ENCODE data around the gene HBA1. TPM values are rescaled to one million over a fixed set of nuclear protein-coding genes. Genes with fewer than 3 reads are reported as not detected.

The HBA1 gene
- total and polyA plus RNA-seq, 7 experiments from 2014 or later, result 1.1 to 33.5 (median 2.2) TPM; not detected in 4

DNA sequence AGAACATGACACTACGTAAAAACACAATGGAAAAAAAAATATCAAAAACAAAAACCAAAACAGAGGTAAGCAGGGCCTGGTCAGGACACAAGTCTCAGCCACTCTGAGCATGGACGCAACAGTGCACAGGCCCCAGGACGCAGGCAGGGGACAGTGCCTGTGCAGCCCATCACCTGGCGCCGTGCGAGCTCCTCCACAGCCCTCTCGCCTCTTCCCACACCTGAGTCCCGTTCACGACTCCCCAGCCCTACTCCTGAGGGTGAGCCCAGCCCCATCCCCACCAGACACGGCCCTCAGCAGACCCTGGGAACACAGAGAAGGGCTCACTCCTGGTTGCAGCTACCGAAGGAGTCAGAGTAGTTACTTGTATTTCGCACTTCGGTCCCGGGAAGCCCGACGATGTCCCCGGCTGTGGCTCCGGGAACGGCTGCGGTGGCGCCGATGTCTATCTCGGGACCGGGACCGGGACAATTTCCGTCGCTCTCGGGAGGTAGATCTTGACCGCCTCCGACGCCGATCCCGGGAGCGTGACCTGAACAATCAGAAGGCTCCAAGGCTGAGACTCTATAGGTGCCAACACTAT is 13.2 kb downstream of the HBA1 start:
- intact Hi-C loops (cut with micrococcal nuclease), result no loop called here
- Histone ChIP-seq H3K9me3 (ENCODE audit: control insufficient read depth in 2 of 3, low read length in 3 of 3) (no peaks in the 10 kb centered on the region), H3K4me3 (ENCODE audit: low read length) (no peak overlapping the region), H3K4me1 (ENCODE audit: control insufficient read depth in 2 of 2, insufficient read depth in 2 of 2, low read length in 2 of 2) (peaks cover 0 to 6% of the 10 kb centered on the region in 2 donors), H3K27ac (ENCODE audit: low read depth, low read length) (no peak overlapping the region), H3K27me3 (ENCODE audit: control insufficient read depth in 2 of 2, insufficient read depth in 2 of 2, low read length in 2 of 2) (no peaks in the 10 kb centered on the region), H3K36me3 (ENCODE audit: control insufficient read depth in 2 of 3, insufficient read depth in 3 of 3, low read length in 3 of 3) (peaks cover 0 to 74% (median 20%) of the 10 kb centered on the region in 3 experiments)
- H3K27ac Mint-ChIP-seq, result peak overlapping the region in 4 of 9 donors; percentile 43 to 80 (median 64)
- peaks cover 4 to 15% (median 8%) of the 10 kb centered on the region in 7 donors for H3K4me1 Mint-ChIP-seq
- no peak for ATAC-seq
- DNase-seq, result no peak
- ChIA-PET POLR2A (no interaction called here), CTCF (no interaction called here)
- H3K4me3 Mint-ChIP-seq, result no peak overlapping the region
- no peaks in the 10 kb centered on the region for H3K9me3 Mint-ChIP-seq
- peaks cover 4 to 35% (median 18%) of the 10 kb centered on the region in 5 donors for H3K36me3 Mint-ChIP-seq
- no peaks in the 10 kb centered on the region for H3K27me3 Mint-ChIP-seq

DNA sequence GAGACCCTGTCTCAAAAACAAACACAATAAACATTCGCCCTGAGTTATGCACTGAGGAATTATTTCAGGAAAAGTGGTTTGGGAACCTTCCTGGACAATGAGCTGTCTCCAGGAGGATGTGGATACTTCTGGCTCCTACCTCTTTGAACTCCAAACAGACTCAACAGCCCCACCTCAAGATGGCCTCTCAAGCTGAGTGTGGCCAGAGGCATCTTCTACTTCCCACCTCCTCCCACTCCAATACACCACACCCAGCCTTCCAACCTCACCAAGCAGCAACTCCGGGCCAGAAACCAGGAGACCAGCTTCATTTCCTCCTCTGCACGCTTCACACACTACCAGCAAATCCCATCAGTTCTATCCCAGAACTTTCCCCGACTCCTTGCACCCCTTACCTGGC is 15.4 kb downstream of the HBA1 start:
- no peak overlapping the region for H3K4me3 Mint-ChIP-seq
- H3K4me1 ChIP-seq (ENCODE audit: control insufficient read depth in 2 of 2, insufficient read depth in 2 of 2, low read length in 2 of 2), result peaks cover 0 to 6% of the 10 kb centered on the region in 2 donors
- H3K36me3 Mint-ChIP-seq, result peaks cover 4 to 39% (median 15%) of the 10 kb centered on the region in 5 donors
- H3K4me1 Mint-ChIP-seq, result peaks cover 4 to 15% (median 8%) of the 10 kb centered on the region in 7 donors
- ChIA-PET CTCF (no interaction called here), POLR2A (no interaction called here)
- H3K27me3 Mint-ChIP-seq, result no peaks in the 10 kb centered on the region
- H3K27me3 ChIP-seq (ENCODE audit: control insufficient read depth in 2 of 2, insufficient read depth in 2 of 2, low read length in 2 of 2), result no peaks in the 10 kb centered on the region
- H3K9me3 Mint-ChIP-seq, result no peaks in the 10 kb centered on the region
- H3K36me3 ChIP-seq (ENCODE audit: control insufficient read depth in 2 of 3, insufficient read depth in 3 of 3, low read length in 3 of 3), result peaks cover 0 to 90% (median 27%) of the 10 kb centered on the region in 3 experiments
- peak overlapping the region in 4 of 9 donors; percentile 32 to 85 (median 60) for H3K27ac Mint-ChIP-seq
- H3K27ac ChIP-seq (ENCODE audit: low read depth, low read length), result no peak overlapping the region
- H3K4me3 ChIP-seq (ENCODE audit: low read length), result no peak overlapping the region
- no peaks in the 10 kb centered on the region for H3K9me3 ChIP-seq (ENCODE audit: control insufficient read depth in 2 of 3, low read length in 3 of 3)
- intact Hi-C loops (cut with micrococcal nuclease), result no loop called here
- ATAC-seq (no peak), DNase-seq (no peak)

DNA sequence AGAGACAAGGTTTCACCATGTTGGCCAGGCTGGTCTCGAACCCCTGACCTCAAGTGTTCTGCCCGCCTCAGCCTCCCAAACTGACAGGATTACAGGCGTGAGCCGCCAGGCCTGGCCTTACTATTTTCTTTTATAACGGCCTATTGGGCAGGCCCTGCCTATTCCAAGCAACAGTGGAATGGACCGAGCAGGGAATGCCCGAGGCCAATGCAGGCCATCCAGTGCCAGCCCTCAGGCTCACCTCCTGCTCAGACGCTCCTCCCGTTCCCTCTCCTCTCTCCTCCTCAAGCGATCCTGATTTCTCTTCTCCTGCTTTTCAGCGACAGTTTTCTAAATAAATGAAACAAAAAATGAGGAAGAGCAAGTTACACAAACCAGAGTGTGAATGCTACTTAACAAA is 16.2 kb downstream of the HBA1 start:
- Mint-ChIP-seq H3K9me3 (no peaks in the 10 kb centered on the region), H3K27me3 (no peaks in the 10 kb centered on the region), H3K4me3 (no peak overlapping the region), H3K4me1 (peaks cover 4 to 15% (median 8%) of the 10 kb centered on the region in 7 donors), H3K36me3 (peaks cover 4 to 39% (median 15%) of the 10 kb centered on the region in 5 donors), H3K27ac (peak overlapping the region in 1 of 9 donors; percentile 45)
- DNase-seq, result no peak
- Histone ChIP-seq H3K36me3 (ENCODE audit: control insufficient read depth in 2 of 3, insufficient read depth in 3 of 3, low read length in 3 of 3) (peaks cover 3 to 91% (median 30%) of the 10 kb centered on the region in 3 experiments), H3K27ac (ENCODE audit: low read depth, low read length) (no peak overlapping the region), H3K4me3 (ENCODE audit: low read length) (no peak overlapping the region), H3K9me3 (ENCODE audit: control insufficient read depth in 2 of 3, low read length in 3 of 3) (no peaks in the 10 kb centered on the region), H3K4me1 (ENCODE audit: control insufficient read depth in 2 of 2, insufficient read depth in 2 of 2, low read length in 2 of 2) (peaks cover 0 to 6% of the 10 kb centered on the region in 2 donors), H3K27me3 (ENCODE audit: control insufficient read depth in 2 of 2, insufficient read depth in 2 of 2, low read length in 2 of 2) (no peaks in the 10 kb centered on the region)
- intact Hi-C loops (cut with micrococcal nuclease), result no loop called here
- POLR2A ChIA-PET, result no interaction called here
- ATAC-seq, result no peak
- CTCF ChIA-PET, result no interaction called here

DNA sequence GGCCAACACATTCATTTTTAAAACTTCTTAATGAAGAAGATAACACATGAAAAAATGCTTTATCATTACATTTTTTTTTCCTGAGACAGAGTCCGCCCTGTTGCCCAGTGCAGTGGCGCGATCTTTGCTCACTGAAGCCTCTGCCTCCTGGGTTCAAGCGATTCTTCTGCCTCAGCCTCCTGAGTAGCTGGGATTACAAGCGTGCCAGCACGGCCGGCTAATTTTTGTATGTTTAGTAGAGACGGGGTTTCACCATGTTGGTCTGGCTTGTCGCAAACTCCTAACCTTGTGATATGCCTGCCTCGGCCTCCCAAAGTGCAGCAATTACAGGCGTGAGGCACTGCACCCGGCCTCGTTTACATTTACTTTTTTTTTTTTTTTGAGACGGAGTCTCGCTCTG is 17.0 kb downstream of the HBA1 start:
- Mint-ChIP-seq H3K27me3 (no peaks in the 10 kb centered on the region), H3K36me3 (peaks cover 4 to 39% (median 15%) of the 10 kb centered on the region in 5 donors)
- intact Hi-C loops (cut with micrococcal nuclease), result no loop called here

GRCh38 chr16:194516-194915 is 18.0 kb downstream of the HBA1 start:
- no peak for DNase-seq
- H3K4me3 ChIP-seq (ENCODE audit: low read length), result no peak overlapping the region
- Mint-ChIP-seq H3K9me3 (no peaks in the 10 kb centered on the region), H3K36me3 (peaks cover 4 to 35% (median 12%) of the 10 kb centered on the region in 5 donors), H3K27ac (peak overlapping the region in 1 of 9 donors; percentile 46), H3K4me3 (no peak overlapping the region), H3K27me3 (no peaks in the 10 kb centered on the region), H3K4me1 (peaks cover 0 to 4% (median 0%) of the 10 kb centered on the region in 7 donors)
- H3K4me1 ChIP-seq (ENCODE audit: control insufficient read depth in 2 of 2, insufficient read depth in 2 of 2, low read length in 2 of 2), result no peaks in the 10 kb centered on the region
- CTCF ChIA-PET, result no interaction called here
- H3K27ac ChIP-seq (ENCODE audit: low read depth, low read length), result no peak overlapping the region
- peaks cover 4 to 94% (median 28%) of the 10 kb centered on the region in 3 experiments for H3K36me3 ChIP-seq (ENCODE audit: control insufficient read depth in 2 of 3, insufficient read depth in 3 of 3, low read length in 3 of 3)
- no peaks in the 10 kb centered on the region for H3K9me3 ChIP-seq (ENCODE audit: control insufficient read depth in 2 of 3, low read length in 3 of 3)
- H3K27me3 ChIP-seq (ENCODE audit: control insufficient read depth in 2 of 2, insufficient read depth in 2 of 2, low read length in 2 of 2), result no peaks in the 10 kb centered on the region
- POLR2A ChIA-PET, result interaction anchor here (0.7 kb wide), 1 partner anchor 20 kb away, joined by 5 read pairs; no protein-coding TSS in a partner anchor
- intact Hi-C loops (cut with micrococcal nuclease), result no loop called here
- ATAC-seq, result no peak

More for the DNA sequence above, 17.0 kb downstream of the HBA1 start:
- H3K9me3 ChIP-seq (ENCODE audit: control insufficient read depth in 2 of 3, low read length in 3 of 3), result no peaks in the 10 kb centered on the region
- peaks cover 4 to 94% (median 30%) of the 10 kb centered on the region in 3 experiments for H3K36me3 ChIP-seq (ENCODE audit: control insufficient read depth in 2 of 3, insufficient read depth in 3 of 3, low read length in 3 of 3)
- no peak overlapping the region for H3K4me3 Mint-ChIP-seq
- DNase-seq (no peak), ATAC-seq (no peak)
- ChIA-PET CTCF (no interaction called here), POLR2A (no interaction called here)
- H3K9me3 Mint-ChIP-seq, result no peaks in the 10 kb centered on the region
- H3K27ac ChIP-seq (ENCODE audit: low read depth, low read length), result no peak overlapping the region
- peaks cover 4 to 14% (median 8%) of the 10 kb centered on the region in 7 donors for H3K4me1 Mint-ChIP-seq
- H3K27me3 ChIP-seq (ENCODE audit: control insufficient read depth in 2 of 2, insufficient read depth in 2 of 2, low read length in 2 of 2), result no peaks in the 10 kb centered on the region
- no peak overlapping the region for H3K4me3 ChIP-seq (ENCODE audit: low read length)
- no peak overlapping the region for H3K27ac Mint-ChIP-seq
- H3K4me1 ChIP-seq (ENCODE audit: control insufficient read depth in 2 of 2, insufficient read depth in 2 of 2, low read length in 2 of 2), result peaks cover 0 to 4% of the 10 kb centered on the region in 2 donors

DNA sequence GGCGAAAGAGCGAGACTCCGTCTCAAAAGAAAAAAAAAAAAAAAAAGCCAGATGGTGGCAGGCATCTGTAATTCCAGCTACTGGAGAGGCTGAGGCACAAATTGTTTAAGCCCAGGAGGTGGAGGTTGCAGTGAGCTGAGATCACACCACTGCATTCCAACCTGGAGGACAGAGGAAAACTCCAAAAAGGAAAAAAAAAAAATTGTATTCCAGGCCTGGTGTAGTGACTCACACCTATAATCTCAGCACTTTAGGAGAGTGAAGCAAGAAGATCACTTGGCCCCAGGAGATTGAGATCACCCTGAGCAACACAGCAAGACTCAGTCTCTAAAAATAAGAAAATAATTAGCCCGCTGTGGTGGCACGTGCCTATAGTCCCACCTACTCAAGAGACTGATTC is 23.9 kb downstream of the HBA1 start:
- peaks cover 0 to 21% (median 5%) of the 10 kb centered on the region in 5 donors for H3K36me3 Mint-ChIP-seq
- peaks cover 5 to 82% (median 9%) of the 10 kb centered on the region in 3 experiments for H3K36me3 ChIP-seq (ENCODE audit: control insufficient read depth in 2 of 3, insufficient read depth in 3 of 3, low read length in 3 of 3)
- H3K27me3 Mint-ChIP-seq, result no peaks in the 10 kb centered on the region
- no peaks in the 10 kb centered on the region for H3K27me3 ChIP-seq (ENCODE audit: control insufficient read depth in 2 of 2, insufficient read depth in 2 of 2, low read length in 2 of 2)
- CTCF ChIA-PET, result interaction anchor here (0.6 kb wide), 1 partner anchor 19 kb away, joined by 3 read pairs; no protein-coding TSS in a partner anchor
- H3K27ac ChIP-seq (ENCODE audit: low read depth, low read length), result no peak overlapping the region
- POLR2A ChIA-PET, result interaction anchor here (0.7 kb wide), 2 partner anchors 41 to 121 kb away, joined by 3 to 5 read pairs; no protein-coding TSS in a partner anchor
- no peak overlapping the region for H3K4me3 ChIP-seq (ENCODE audit: low read length)
- no peaks in the 10 kb centered on the region for H3K4me1 ChIP-seq (ENCODE audit: control insufficient read depth in 2 of 2, insufficient read depth in 2 of 2, low read length in 2 of 2)
- DNase-seq (no peak), ATAC-seq (no peak)
- H3K4me1 Mint-ChIP-seq, result no peaks in the 10 kb centered on the region
- no peak overlapping the region for H3K27ac Mint-ChIP-seq
- H3K4me3 Mint-ChIP-seq, result no peak overlapping the region
- H3K9me3 Mint-ChIP-seq, result no peaks in the 10 kb centered on the region
- H3K9me3 ChIP-seq (ENCODE audit: control insufficient read depth in 2 of 3, low read length in 3 of 3), result no peaks in the 10 kb centered on the region
- intact Hi-C loops (cut with micrococcal nuclease), result no loop called here

DNA sequence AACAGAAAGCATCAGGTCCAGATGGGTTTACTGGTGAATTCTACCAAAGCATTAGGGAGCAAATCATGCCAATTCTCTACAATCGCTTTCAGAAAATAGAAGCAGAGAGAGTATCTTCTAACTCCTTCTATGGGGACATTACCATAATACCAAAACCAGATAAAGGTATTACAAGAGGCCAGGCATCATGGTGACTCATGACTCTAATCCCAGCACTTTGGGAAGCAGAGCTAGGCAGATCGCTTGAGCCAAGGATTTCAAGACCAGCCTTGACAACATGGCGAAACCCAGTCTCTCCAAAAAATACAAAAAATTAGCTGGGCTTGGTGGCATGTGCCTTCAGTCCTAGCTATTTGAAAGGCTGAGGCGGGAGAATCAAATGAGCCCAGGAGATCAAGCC is 26.8 kb downstream of the HBA1 start:
- Mint-ChIP-seq H3K27ac (no peak overlapping the region), H3K36me3 (peaks cover 11 to 35% (median 18%) of the 10 kb centered on the region in 5 donors), H3K9me3 (no peaks in the 10 kb centered on the region), H3K4me1 (peaks cover 0 to 6% (median 0%) of the 10 kb centered on the region in 7 donors), H3K4me3 (no peak overlapping the region), H3K27me3 (no peaks in the 10 kb centered on the region)
- peaks cover 14 to 86% (median 17%) of the 10 kb centered on the region in 3 experiments for H3K36me3 ChIP-seq (ENCODE audit: control insufficient read depth in 2 of 3, insufficient read depth in 3 of 3, low read length in 3 of 3)
- no peak overlapping the region for H3K27ac ChIP-seq (ENCODE audit: low read depth, low read length)
- ChIA-PET CTCF (no interaction called here), POLR2A (no interaction called here)
- no peaks in the 10 kb centered on the region for H3K4me1 ChIP-seq (ENCODE audit: control insufficient read depth in 2 of 2, insufficient read depth in 2 of 2, low read length in 2 of 2)
- ATAC-seq (no peak), DNase-seq (no peak)
- no peaks in the 10 kb centered on the region for H3K9me3 ChIP-seq (ENCODE audit: control insufficient read depth in 2 of 3, low read length in 3 of 3)
- intact Hi-C loops (cut with micrococcal nuclease), result no loop called here
- H3K27me3 ChIP-seq (ENCODE audit: control insufficient read depth in 2 of 2, insufficient read depth in 2 of 2, low read length in 2 of 2), result no peaks in the 10 kb centered on the region
- H3K4me3 ChIP-seq (ENCODE audit: low read length), result no peak overlapping the region
